SU-DHL-6 (cell line): Measurements from ENCODE around the gene GRM5.

Experiments
- H2AFZ ChIP-seq: fragments of 200-600 bp; sonication (generic); 2 replicates; pipeline ENCODE4 v1.6.1; 2014; ENCODE audit warnings: low read depth, mild to moderate bottlenecking, moderate library complexity, mixed read lengths, antibody characterized with exemption, low read length; ENCODE audit not compliant: severe bottlenecking
- H3F3A ChIP-seq: fragments of 200-600 bp; shearing (Covaris generic); 2 replicates; pipeline ENCODE4 v1.6.0; 2016; ENCODE audit warnings: antibody characterized with exemption, mild to moderate bottlenecking; ENCODE audit not compliant: insufficient read depth
- H3K27ac ChIP-seq: fragments of 200-600 bp; sonication (generic); 2 replicates; pipeline ENCODE4 v1.5.1; 2016; ENCODE audit warnings: low read depth, mild to moderate bottlenecking, low read length, moderate library complexity, mixed read lengths
- H3K27me3 ChIP-seq: fragments of 200-600 bp; sonication (generic), shearing (Covaris generic); 2 replicates; pipeline ENCODE4 v1.6.0; 2014; ENCODE audit warnings: mild to moderate bottlenecking, low read length
- H3K36me3 ChIP-seq: fragments of 200-600 bp; sonication (generic); 2 replicates; pipeline ENCODE4 v1.6.1; 2014; ENCODE audit warnings: mild to moderate bottlenecking, low read length, mixed read lengths
- H3K4me2 ChIP-seq: fragments of 300-600, 200-600 bp; shearing (Covaris generic), sonication (generic); 2 replicates; pipeline ENCODE4 v1.6.0; 2014; ENCODE audit warnings: low read length, low read depth, mild to moderate bottlenecking; ENCODE audit not compliant: poor library complexity, severe bottlenecking
- H3K4me3 ChIP-seq: fragments of 200-600 bp; sonication (generic); 2 replicates; pipeline ENCODE4 v1.5.1; 2014; ENCODE audit warnings: antibody characterized with exemption, low read length, mild to moderate bottlenecking, mixed read lengths; ENCODE audit not compliant: insufficient read depth, poor library complexity, severe bottlenecking
- H3K79me2 ChIP-seq: fragments of 200-600 bp; sonication (generic); 2 replicates; pipeline ENCODE4 v1.6.1; 2014; ENCODE audit warnings: mild to moderate bottlenecking, low read length, moderate library complexity; ENCODE audit not compliant: insufficient read depth
- H3K9ac ChIP-seq: fragments of 200-600 bp; sonication (generic); 2 replicates; pipeline ENCODE4 v1.7.0; 2014; ENCODE audit warnings: mild to moderate bottlenecking, low read length
- H3K9me2 ChIP-seq: fragments of 200-600 bp; sonication (generic); replicated peaks from 2 replicates; pipeline ENCODE4 v1.6.1; 2014; ENCODE audit warnings: low read length; ENCODE audit not compliant: insufficient read depth
- H3K9me3 ChIP-seq: fragments of 200-600 bp; sonication (generic); 2 replicates; pipeline ENCODE4 v1.6.1; 2014; ENCODE audit warnings: low read length, mixed read lengths; ENCODE audit not compliant: insufficient read depth
- H4K20me1 ChIP-seq: fragments of 200-600 bp; sonication (generic); 2 replicates; pipeline ENCODE4 v1.6.1; 2014; ENCODE audit warnings: low read depth, mild to moderate bottlenecking, antibody characterized with exemption, low read length, moderate library complexity, mixed read lengths
- EZH2phosphoT487 ChIP-seq: fragments of 200-600 bp; sonication (generic), shearing (Covaris generic); conservative IDR thresholded peaks from 2 replicates; pipeline ENCODE4 v1.6.1; 2018; ENCODE audit warnings: mild to moderate bottlenecking, antibody characterized with exemption, low read length, moderate library complexity, mixed read lengths
- TF ChIP-seq, protein P1 (sequence below): fragments of 200-600 bp; sonication (generic); IDR thresholded peaks from one replicate; pipeline ENCODE4 v1.5.1; 2017; ENCODE audit warnings: antibody characterized with exemption, mild to moderate bottlenecking, low read length, moderate library complexity; ENCODE audit not compliant: insufficient read depth, poor library complexity, severe bottlenecking

Gene GRM5

DNA sequence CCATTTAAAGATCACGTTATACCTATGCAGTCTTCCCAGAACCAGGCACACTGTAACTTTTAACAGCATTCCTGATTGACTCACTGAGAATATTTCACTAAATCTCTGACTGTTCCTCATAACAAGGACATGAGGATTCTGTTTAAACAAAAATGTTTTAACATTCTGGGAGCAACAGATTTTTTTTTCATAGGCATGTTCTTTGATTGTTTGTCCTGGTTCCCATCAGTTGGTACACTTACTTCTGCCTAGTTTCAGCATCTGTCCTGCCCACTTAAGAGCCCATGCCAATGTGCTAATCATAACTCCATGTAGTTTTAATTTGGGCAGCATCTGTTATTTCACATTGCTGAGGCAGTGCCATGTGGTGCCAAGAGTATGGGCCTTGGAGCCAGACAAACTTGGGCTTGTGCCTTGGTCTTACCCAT, 589.8 kb downstream of the GRM5 start:
- no peak overlapping the region for H3K4me3 ChIP-seq
- H3K27ac ChIP-seq = no peak overlapping the region
- H3K27me3 ChIP-seq = no peaks in the 10 kb centered on the region
- no peaks in the 10 kb centered on the region for H3K9me3 ChIP-seq
- TF ChIP-seq EZH2phosphoT487 = no peak
- TF ChIP-seq, protein P1, sequence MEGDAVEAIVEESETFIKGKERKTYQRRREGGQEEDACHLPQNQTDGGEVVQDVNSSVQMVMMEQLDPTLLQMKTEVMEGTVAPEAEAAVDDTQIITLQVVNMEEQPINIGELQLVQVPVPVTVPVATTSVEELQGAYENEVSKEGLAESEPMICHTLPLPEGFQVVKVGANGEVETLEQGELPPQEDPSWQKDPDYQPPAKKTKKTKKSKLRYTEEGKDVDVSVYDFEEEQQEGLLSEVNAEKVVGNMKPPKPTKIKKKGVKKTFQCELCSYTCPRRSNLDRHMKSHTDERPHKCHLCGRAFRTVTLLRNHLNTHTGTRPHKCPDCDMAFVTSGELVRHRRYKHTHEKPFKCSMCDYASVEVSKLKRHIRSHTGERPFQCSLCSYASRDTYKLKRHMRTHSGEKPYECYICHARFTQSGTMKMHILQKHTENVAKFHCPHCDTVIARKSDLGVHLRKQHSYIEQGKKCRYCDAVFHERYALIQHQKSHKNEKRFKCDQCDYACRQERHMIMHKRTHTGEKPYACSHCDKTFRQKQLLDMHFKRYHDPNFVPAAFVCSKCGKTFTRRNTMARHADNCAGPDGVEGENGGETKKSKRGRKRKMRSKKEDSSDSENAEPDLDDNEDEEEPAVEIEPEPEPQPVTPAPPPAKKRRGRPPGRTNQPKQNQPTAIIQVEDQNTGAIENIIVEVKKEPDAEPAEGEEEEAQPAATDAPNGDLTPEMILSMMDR = no peak
- no peaks in the 10 kb centered on the region for H4K20me1 ChIP-seq
- no peaks in the 10 kb centered on the region for H3F3A ChIP-seq
- H3K79me2 ChIP-seq = no peaks in the 10 kb centered on the region
- no peaks in the 10 kb centered on the region for H3K36me3 ChIP-seq
- no peak overlapping the region for H3K4me2 ChIP-seq
- H3K9me2 ChIP-seq = no peaks in the 10 kb centered on the region
- H2AFZ ChIP-seq = no peak overlapping the region
- H3K9ac ChIP-seq = no peak overlapping the region

DNA sequence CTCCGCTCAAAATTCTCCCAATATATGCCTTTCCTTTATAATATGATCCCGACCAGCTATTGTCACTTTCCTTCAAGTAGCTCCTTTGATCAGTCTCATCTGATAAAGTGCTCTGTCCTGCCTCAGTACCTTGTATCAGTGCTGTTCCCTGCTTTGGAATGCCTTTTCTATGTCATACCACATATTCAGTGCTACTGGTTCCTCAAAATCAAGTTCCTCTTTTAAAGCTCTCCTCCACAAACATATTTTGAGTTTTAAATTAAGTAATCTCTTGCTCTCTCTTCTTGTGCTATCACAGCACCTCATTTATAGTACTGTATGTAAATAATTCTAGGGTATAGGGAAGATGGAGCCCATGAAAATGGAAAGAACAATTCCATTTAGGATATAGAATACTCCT, 591.1 kb downstream of the GRM5 start:
- no peak overlapping the region for H2AFZ ChIP-seq
- TF ChIP-seq EZH2phosphoT487 = no peak
- TF ChIP-seq, protein P1 = no peak
- H4K20me1 ChIP-seq = no peaks in the 10 kb centered on the region
- no peak overlapping the region for H3K27ac ChIP-seq
- no peaks in the 10 kb centered on the region for H3F3A ChIP-seq
- H3K9me3 ChIP-seq = no peaks in the 10 kb centered on the region
- no peaks in the 10 kb centered on the region for H3K9me2 ChIP-seq
- H3K79me2 ChIP-seq = no peaks in the 10 kb centered on the region
- no peak overlapping the region for H3K4me2 ChIP-seq
- no peaks in the 10 kb centered on the region for H3K27me3 ChIP-seq
- H3K36me3 ChIP-seq = no peaks in the 10 kb centered on the region
- H3K4me3 ChIP-seq = no peak overlapping the region
- no peak overlapping the region for H3K9ac ChIP-seq

DNA sequence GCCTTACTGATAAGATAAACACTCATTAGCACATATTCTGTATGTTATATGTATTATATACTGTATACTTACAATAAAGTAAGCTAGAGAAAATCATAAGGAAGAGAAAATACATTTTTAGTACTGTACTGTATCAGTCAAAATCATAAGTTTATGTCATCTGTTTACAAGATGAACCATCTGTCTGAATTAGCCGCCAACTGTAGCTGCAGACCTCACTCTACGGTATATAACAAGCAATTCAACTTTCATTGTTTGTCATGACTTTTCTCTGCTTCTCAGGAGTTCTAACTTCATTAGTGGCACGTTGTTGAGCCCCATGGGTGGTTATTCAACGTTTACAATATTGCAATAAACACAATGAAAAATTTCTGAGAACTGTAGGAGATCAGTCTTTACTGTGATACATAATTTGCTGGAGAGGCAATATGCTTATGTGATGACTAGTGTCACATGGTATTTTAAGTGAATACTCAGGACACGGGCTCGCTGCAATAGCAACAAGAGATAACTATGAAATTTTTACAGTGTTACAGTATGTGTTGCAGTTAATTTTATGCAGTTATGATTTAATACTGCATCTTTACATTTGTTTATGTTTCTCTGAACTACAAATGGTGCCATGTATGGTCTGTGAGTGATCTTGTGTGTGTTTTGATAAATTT, 596.1 kb downstream of the GRM5 start:
- Histone ChIP-seq H3K9me3 (no peaks in the 10 kb centered on the region), H4K20me1 (no peaks in the 10 kb centered on the region), H3K36me3 (no peaks in the 10 kb centered on the region), H3K27ac (no peak overlapping the region), H3K27me3 (no peaks in the 10 kb centered on the region), H3K4me2 (no peak overlapping the region), H3K9me2 (no peaks in the 10 kb centered on the region), H3F3A (no peaks in the 10 kb centered on the region), H3K4me3 (no peak overlapping the region), H3K79me2 (no peaks in the 10 kb centered on the region), H2AFZ (no peak overlapping the region), H3K9ac (no peak overlapping the region)
- TF ChIP-seq EZH2phosphoT487 = no peak
- TF ChIP-seq, protein P1 = no peak
